Measurements from ENCODE around the gene SPOCK3.

DNA sequence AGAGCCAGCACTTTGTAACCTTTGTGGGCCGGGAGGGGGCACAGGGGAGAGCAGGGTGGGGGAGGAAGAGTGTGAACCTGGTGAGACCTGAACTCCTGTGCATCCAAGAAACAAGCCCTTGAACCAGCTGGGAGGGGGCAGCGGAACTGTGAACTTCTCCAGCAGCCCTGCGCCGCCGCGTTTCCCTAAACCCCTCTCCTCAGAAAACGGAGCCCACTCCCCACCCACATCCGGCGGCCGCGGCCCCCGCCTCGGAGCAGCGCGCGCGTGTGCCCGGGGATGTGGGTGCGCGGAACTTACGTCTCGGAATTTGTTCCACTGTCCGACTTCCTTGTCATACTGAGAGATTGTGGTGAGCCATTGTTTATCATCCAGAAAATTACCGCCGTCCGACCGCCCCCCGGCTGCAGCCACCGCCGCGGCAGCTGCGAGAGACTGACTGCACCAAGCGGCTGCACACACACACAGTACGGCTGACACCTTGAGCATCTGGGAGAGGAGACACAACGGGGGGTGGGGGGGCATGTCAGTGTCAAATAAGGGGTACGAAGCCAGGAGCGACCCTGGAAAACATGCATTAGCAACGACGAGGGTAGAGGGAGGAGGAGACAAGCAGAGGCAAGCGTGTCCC, 494 bp downstream of the SPOCK3 start:
- TF ChIP-seq, protein P1, sequence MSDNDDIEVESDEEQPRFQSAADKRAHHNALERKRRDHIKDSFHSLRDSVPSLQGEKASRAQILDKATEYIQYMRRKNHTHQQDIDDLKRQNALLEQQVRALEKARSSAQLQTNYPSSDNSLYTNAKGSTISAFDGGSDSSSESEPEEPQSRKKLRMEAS (IDR thresholded peaks at IDR 0.05) = no peak
- TF ChIP-seq RAD21 (IDR thresholded peaks at IDR 0.05) (no peak), CTCF (IDR thresholded peaks at IDR 0.05; ENCODE audit: low read depth, low read length, missing input control) (no peak), FOXA1 (IDR thresholded peaks at IDR 0.05) (no peak), ATF3 (IDR thresholded peaks at IDR 0.05) (no peak), REST (IDR thresholded peaks at IDR 0.05) (no peak), YY1 (IDR thresholded peaks at IDR 0.05) (no peak)

Data from liver (tissue), 3 donors.